NCI-H1417 treated with DMSO at 0.1 percent for 48 hours (cell line): ENCODE measurements around the gene CCDC124.
"Not testable (repeated sequence)": the region's sequence is repeated elsewhere in the genome, so short reads cannot be mapped to it uniquely, and the experiment has no call there.

Experiments
- DNase-seq: peaks from one replicate; lab custom pipeline; 2025; lab: John Stamatoyannopoulos, UW

The CCDC124 gene

GRCh38 chr19:17986569-17986968 lies 53.8 kb downstream of the CCDC124 start:
- not testable (repeated sequence) for DNase-seq

GRCh38 chr19:17988161-17988560 lies 55.3 kb downstream of the CCDC124 start:
- DNase-seq, result no peak

- DNase-seq, result no peak
These were observed 56.7 kb downstream of the CCDC124 start for GRCh38 chr19:17989425-17990094.

- DNase-seq, result no peak
These were observed 60.4 kb downstream of the CCDC124 start for GRCh38 chr19:17993076-17993813.
